H1 (cell line): Measurements from ENCODE around the gene CYP11A1. TPM values are rescaled to one million over a fixed set of nuclear protein-coding genes. Genes with fewer than 3 reads are reported as not detected.

Experiments
- CTCF ChIA-PET: fragments of 300-600 bp; sonication (Branson Sonifier 250); formaldehyde crosslinking; loops from one replicate; lab custom pipeline; 2021; ENCODE audit not compliant: partially characterized antibody; lab: Charles Lee
- POLR2A ChIA-PET: fragments of 300-600 bp; sonication (Branson Sonifier 250); formaldehyde crosslinking; loops from one replicate; lab custom pipeline; 2021; ENCODE audit warnings: inconsistent platforms; ENCODE audit not compliant: partially characterized antibody; lab: Charles Lee
- DNase-seq, 2 experiments: peaks; one replicate each; pipeline versions ENCODE4 v3.0.0 to v3.0.0-alpha.2; 2010 to 2022; ENCODE audit warnings: low spot score in 2 of 2, low read depth in 1 of 2, mixed read lengths in 1 of 2
- FAIRE-seq: peaks from 2 replicates; lab custom pipeline; 2011; peaks lifted over from hg19 to GRCh38; lab: Jason Lieb, UNC
- H2AFZ ChIP-seq: 2 replicates; pipeline ENCODE4 v1.8.1; 2012; ENCODE audit warnings: low read length, inconsistent platforms
- H2AK5ac ChIP-seq: 2 replicates; pipeline ENCODE4 v1.6.1; 2013; ENCODE audit warnings: low read depth, low read length
- H2BK120ac ChIP-seq: replicated peaks from 2 replicates; pipeline ENCODE3; 2013; ENCODE audit warnings: low read depth, low read length, inconsistent platforms
- H2BK12ac ChIP-seq: 2 replicates; pipeline ENCODE4 v1.6.1; 2013; ENCODE audit warnings: low read depth, low read length
- H2BK15ac ChIP-seq: 2 replicates; pipeline ENCODE4 v1.6.1; 2013; ENCODE audit warnings: low read length
- H2BK20ac ChIP-seq: 2 replicates; pipeline ENCODE4 v1.6.1; 2013; ENCODE audit warnings: low read length
- H2BK5ac ChIP-seq: 2 replicates; pipeline ENCODE4 v1.6.1; 2013; ENCODE audit warnings: low read depth, low read length
- H3K14ac ChIP-seq: 2 replicates; pipeline ENCODE4 v1.6.1; 2013; ENCODE audit warnings: inconsistent platforms; ENCODE audit not compliant: insufficient read length
- H3K18ac ChIP-seq: 2 replicates; pipeline ENCODE4 v1.6.1; 2013; ENCODE audit warnings: low read length; ENCODE audit errors: extremely low read depth
- H3K23ac ChIP-seq: 2 replicates; pipeline ENCODE4 v1.6.1; 2013; ENCODE audit warnings: inconsistent platforms; ENCODE audit not compliant: insufficient read length
- H3K23me2 ChIP-seq: 2 replicates; pipeline ENCODE4 v1.6.1; 2013; ENCODE audit warnings: low read depth, low read length
- H3K27ac ChIP-seq: 2 replicates; pipeline ENCODE4 v1.6.1; 2011; ENCODE audit warnings: low read depth, low read length, inconsistent platforms
- H3K27me3 ChIP-seq, 4 experiments: replicated peaks in 1 of 4; 1 replicate in 1 of 4; 2 replicates in 3 of 4; pipeline versions ENCODE4 v1.6.1 to v1.8.1; 2011 to 2013; ENCODE audit warnings: low read length in 3 of 4, mild to moderate bottlenecking in 3 of 4, inconsistent platforms in 2 of 4, mixed read lengths in 2 of 4, moderate library complexity in 1 of 4; ENCODE audit not compliant: control insufficient read depth in 3 of 4, insufficient read depth in 3 of 4; ENCODE audit errors: extremely low read depth in 1 of 4
- H3K36me3 ChIP-seq, 4 experiments: 2 replicates each; pipeline versions ENCODE4 v1.6.1 to v1.8.1; 2011 to 2013; ENCODE audit warnings: mild to moderate bottlenecking in 4 of 4, low read length in 3 of 4, moderate library complexity in 2 of 4, control low read depth in 1 of 4, inconsistent platforms in 1 of 4; ENCODE audit not compliant: insufficient read depth in 4 of 4, control insufficient read depth in 2 of 4
- H3K4ac ChIP-seq: replicated peaks from 2 replicates; pipeline ENCODE3; 2013; ENCODE audit warnings: low read length, low read depth, mixed read lengths, inconsistent platforms; ENCODE audit not compliant: insufficient read length
- H3K4me1 ChIP-seq, 4 experiments: replicated peaks in 1 of 4; 1 replicate in 1 of 4; 2 replicates in 3 of 4; pipeline versions ENCODE4 v1.6.1 to v1.8.1; 2011 to 2013; ENCODE audit warnings: low read length in 3 of 4, inconsistent platforms in 2 of 4, mixed read lengths in 1 of 4; ENCODE audit not compliant: insufficient read depth in 4 of 4, control insufficient read depth in 3 of 4
- H3K4me2 ChIP-seq, 2 experiments: 2 replicates each; pipeline versions ENCODE4 v1.6.1 to v1.8.1; 2011 to 2013; ENCODE audit warnings: low read depth in 2 of 2, low read length in 2 of 2, control low read depth in 1 of 2, inconsistent platforms in 1 of 2, mild to moderate bottlenecking in 1 of 2; ENCODE audit not compliant: insufficient read depth in 1 of 2
- H3K4me3 ChIP-seq, 4 experiments: fragments of 200-600, 300-600 bp in 1 of 4; sonication (generic), shearing (Covaris generic), sonication (Bioruptor Twin) in 1 of 4; 2 replicates each; pipeline versions ENCODE4 v1.5.1 to v1.8.1; 2011 to 2016; ENCODE audit warnings: low read length in 4 of 4, low read depth in 3 of 4, control low read depth in 2 of 4, inconsistent platforms in 2 of 4, mild to moderate bottlenecking in 2 of 4, mixed read lengths in 1 of 4, moderate library complexity in 1 of 4; ENCODE audit not compliant: insufficient read depth in 2 of 4; ENCODE audit errors: extremely low read depth in 1 of 4
- H3K56ac ChIP-seq: replicated peaks from 2 replicates; pipeline ENCODE3; 2013; ENCODE audit warnings: low read depth, mild to moderate bottlenecking, mixed read lengths, low read length, inconsistent platforms; ENCODE audit not compliant: insufficient read length
- H3K79me1 ChIP-seq: 2 replicates; pipeline ENCODE4 v1.6.1; 2013; ENCODE audit warnings: low read depth, low read length, control low read depth
- H3K79me2 ChIP-seq, 2 experiments: 2 replicates each; pipeline versions ENCODE4 v1.6.1 to v1.8.1; 2012 to 2013; ENCODE audit warnings: low read length in 2 of 2, mild to moderate bottlenecking in 2 of 2, inconsistent platforms in 1 of 2; ENCODE audit not compliant: insufficient read depth in 2 of 2, control insufficient read depth in 1 of 2
- H3K9ac ChIP-seq, 4 experiments: replicated peaks in 1 of 4; 1 replicate in 1 of 4; 2 replicates in 3 of 4; pipeline versions ENCODE4 v1.6.1 to v1.8.1; 2011 to 2013; ENCODE audit warnings: low read depth in 3 of 4, low read length in 3 of 4, control low read depth in 2 of 4, mild to moderate bottlenecking in 2 of 4, moderate library complexity in 2 of 4, inconsistent platforms in 1 of 4; ENCODE audit errors: extremely low read depth in 1 of 4
- H3K9me3 ChIP-seq, 2 experiments: 2 replicates each; pipeline versions ENCODE4 v1.6.1 to v1.8.1; 2012 to 2013; ENCODE audit warnings: mild to moderate bottlenecking in 2 of 2, moderate library complexity in 2 of 2, control low read depth in 1 of 2, inconsistent platforms in 1 of 2, low read depth in 1 of 2, low read length in 1 of 2, mixed read lengths in 1 of 2; ENCODE audit not compliant: insufficient read depth in 2 of 2
- H4K20me1 ChIP-seq, 2 experiments: replicated peaks in 1 of 2; 2 replicates each; pipeline versions ENCODE3 to v1.8.1; 2011 to 2013; ENCODE audit warnings: inconsistent platforms in 2 of 2, low read length in 2 of 2, mild to moderate bottlenecking in 1 of 2; ENCODE audit not compliant: insufficient read depth in 2 of 2, control insufficient read depth in 1 of 2
- H4K5ac ChIP-seq: 2 replicates; pipeline ENCODE4 v1.6.1; 2013; ENCODE audit warnings: low read length, low read depth, mixed read lengths, inconsistent platforms; ENCODE audit not compliant: insufficient read length
- H4K8ac ChIP-seq: 2 replicates; pipeline ENCODE4 v1.8.0; 2013; ENCODE audit warnings: mild to moderate bottlenecking, moderate library complexity, low read length, inconsistent platforms; ENCODE audit not compliant: insufficient read depth; ENCODE audit errors: extremely low read depth
- H4K91ac ChIP-seq: replicated peaks from 2 replicates; pipeline ENCODE3; 2013; ENCODE audit warnings: low read length, mixed read lengths, inconsistent platforms; ENCODE audit not compliant: insufficient read length
- CEBPB ChIP-seq: IDR thresholded peaks from 2 replicates; pipeline ENCODE4 v1.6.1; 2012; ENCODE audit warnings: low read depth, low read length
- EGR1 ChIP-seq: IDR thresholded peaks from 2 replicates; pipeline ENCODE4 v1.6.1; 2011; ENCODE audit warnings: low read depth, low read length, borderline replicate concordance
- EP300 ChIP-seq, 2 experiments: IDR thresholded peaks; 1 replicate in 1 of 2; 2 replicates in 1 of 2; pipeline ENCODE4 v1.6.1; 2011 to 2012; ENCODE audit warnings: low read depth in 2 of 2, low read length in 2 of 2, mild to moderate bottlenecking in 2 of 2, borderline replicate concordance in 1 of 2, inconsistent platforms in 1 of 2, moderate library complexity in 1 of 2
- NRF1 ChIP-seq: IDR thresholded peaks from 2 replicates; pipeline ENCODE4 v1.6.1; 2011; ENCODE audit warnings: mild to moderate bottlenecking, low read depth, low read length, improper control_type of control experiment
- TAF1 ChIP-seq: IDR thresholded peaks from 2 replicates; pipeline ENCODE4 v1.6.1; 2011; ENCODE audit warnings: mild to moderate bottlenecking, low read depth, low read length
- USF2 ChIP-seq: IDR thresholded peaks from 2 replicates; pipeline ENCODE4 v1.6.1; 2011; ENCODE audit warnings: low read length, improper control_type of control experiment
- YY1 ChIP-seq: IDR thresholded peaks from 2 replicates; pipeline ENCODE4 v1.6.1; 2011; ENCODE audit warnings: low read depth, mild to moderate bottlenecking, low read length
- ZNF274 ChIP-seq: IDR thresholded peaks from 2 replicates; pipeline ENCODE4 v1.7.0; 2012; ENCODE audit warnings: low read length, borderline replicate concordance; ENCODE audit errors: extremely low read depth
- WGBS, 2 experiments: shearing (Covaris generic) in 1 of 2; methylation state at CpG; one replicate each; pipeline versions ENCODE4 v1.1.6 to v1.1.7; 2013 to 2015; ENCODE audit warnings: low lambda C conversion rate in 2 of 2, mixed read lengths in 2 of 2, inconsistent platforms in 1 of 2, low coverage in 1 of 2, missing lambda C conversion rate in 1 of 2; ENCODE audit not compliant: insufficient replicate concordance in 2 of 2, insufficient coverage in 1 of 2, insufficient read length in 1 of 2; ENCODE audit errors: extremely low coverage in 1 of 2, missing lambda C conversion rate in 1 of 2; 5-methylcytosine and 5-hydroxymethylcytosine counted together
- polyA plus RNA-seq, 7 experiments: library from polyadenylated mRNA; depleted of rRNA in 3 of 7; stranded (reverse) in 5 of 7; unstranded in 2 of 7; fragments of >200 nt in 5 of 7; fragments of 200-250 nt in 2 of 7; gene quantifications; 1 replicate in 5 of 7; 2 replicates in 1 of 7; 4 replicates in 1 of 7; pipeline versions ENCODE4 v1.2.1 to v1.2.3, GENCODE V29; 2011 to 2013; ENCODE audit warnings: missing spikeins in 2 of 7, mixed read lengths in 2 of 7
- total RNA-seq: library from RNA; stranded (reverse); fragmentation: NEBNext Ultra II Directional; extraction: Animal tissue kit (Norgen Biotek cat#: 25700); gene quantifications from 2 replicates; pipeline ENCODE4 v1.2.1, GENCODE V29; 2021

CYP11A1 gene
- total and polyA plus RNA-seq, 2 of the 8 experiments (the other 6 are each of a cell fraction or from before 2014, with no cell fraction given), result 1.9 to 7.2 TPM

- Histone ChIP-seq H3K4ac (no peak overlapping the region), H3K23ac (no peak overlapping the region), H3K79me1 (no peaks in the 10 kb centered on the region), H3K27me3 (no peaks in the 10 kb centered on the region; a peak in 1 of 7 replicates), H3K4me1 (peaks cover 0 to 2% (median under 1%) of the 10 kb centered on the region in 4 experiments; a peak in 3 of 7 replicates), H4K91ac (no peak overlapping the region), H4K8ac (no peak overlapping the region; the same call in 1 of the 2 replicates), H3K14ac (no peak overlapping the region), H2BK20ac (no peak overlapping the region), H2BK5ac (no peak overlapping the region), H3K23me2 (no peaks in the 10 kb centered on the region), H3K9me3 (no peaks in the 10 kb centered on the region), H3K4me3 (no peak overlapping the region), H3K36me3 (no peaks in the 10 kb centered on the region; a peak in 1 of 8 replicates), H2AK5ac (no peak overlapping the region), H2BK12ac (no peak overlapping the region), H4K5ac (no peak overlapping the region), H2BK15ac (no peak overlapping the region), H3K27ac (no peak overlapping the region), H3K56ac (no peak overlapping the region), H3K79me2 (no peaks in the 10 kb centered on the region), H3K18ac (no peak overlapping the region), H4K20me1 (no peaks in the 10 kb centered on the region), H2BK120ac (no peak overlapping the region), H2AFZ (no peak overlapping the region), H3K9ac (no peak overlapping the region), H3K4me2 (no peak overlapping the region)
- POLR2A ChIA-PET, result no interaction called here
- DNase-seq (no peak), FAIRE-seq (no peak)
- WGBS, 2 experiments, result 88% methylated on average over 5 of the region's 5 CpGs; no CpG with 5 or more reads in 1 of the 2 experiments
- TF ChIP-seq CEBPB (no peak), YY1 (no peak), ZNF274 (no peak), EP300 (IDR thresholded peaks at IDR 0.05; ENCODE audit: borderline replicate concordance in 1 of 2, low read depth in 2 of 2, low read length in 2 of 2) (no peak), NRF1 (no peak), EGR1 (no peak), USF2 (no peak), TAF1 (no peak)
- CTCF ChIA-PET, result interaction anchor here (1.2 to 9.4 kb wide), 2 partner anchors 12 to 199 kb away, joined by 3 to 75 read pairs; no protein-coding TSS in a partner anchor
Observed at GRCh38 chr15:74333662-74334061, 33.8 kb downstream of the CYP11A1 start.
